NCI-H2107 treated with DMSO at 0.1 percent for 48 hours (cell line): Measurements from ENCODE around the gene ITGA1.

Experiments
- DNase-seq: peaks from one replicate; lab custom pipeline; 2025; ENCODE audit not compliant: unreplicated experiment; lab: John Stamatoyannopoulos, UW

ITGA1 gene

GRCh38 chr5:52990528-52990925, 202.8 kb downstream of the ITGA1 start:
- DNase-seq: no peak

GRCh38 chr5:52993367-52993766, 205.7 kb downstream of the ITGA1 start:
- no peak for DNase-seq

GRCh38 chr5:52994266-52994665, 206.6 kb downstream of the ITGA1 start:
- no peak for DNase-seq

- DNase-seq: peak; percentile 19
These were observed 207.4 kb downstream of the ITGA1 start for GRCh38 chr5:52995095-52995494.

- DNase-seq: no peak
These were observed 208.2 kb downstream of the ITGA1 start for GRCh38 chr5:52995914-52996313.

GRCh38 chr5:52996979-52997378, 209.3 kb downstream of the ITGA1 start:
- DNase-seq: no peak

GRCh38 chr5:52997424-52997823, 209.7 kb downstream of the ITGA1 start:
- no peak for DNase-seq

GRCh38 chr5:52998552-52999313, 211.0 kb downstream of the ITGA1 start:
- DNase-seq: no peak

GRCh38 chr5:52999344-52999949, 211.7 kb downstream of the ITGA1 start:
- DNase-seq: no peak

- no peak for DNase-seq
These were observed 213.8 kb downstream of the ITGA1 start for GRCh38 chr5:53001541-53001940.

GRCh38 chr5:53002491-53002890, 214.8 kb downstream of the ITGA1 start:
- no peak for DNase-seq

GRCh38 chr5:53003144-53003543, 215.4 kb downstream of the ITGA1 start:
- DNase-seq: no peak

GRCh38 chr5:53006911-53007890, 219.5 kb downstream of the ITGA1 start:
- no peak for DNase-seq

- DNase-seq: no peak
These were observed 221.0 kb downstream of the ITGA1 start for GRCh38 chr5:53008751-53009150.
